Gastroesophageal sphincter (tissue), 3 donors: ENCODE measurements around the gene GPLD1.
A peak's percentile ranks its signal among the peaks of the same experiment; 100 is the strongest.

Source experiments
- EP300 ChIP-seq: sonication (generic); formaldehyde crosslinking; IDR thresholded peaks from one replicate; pipeline ENCODE4 v1.6.1; 2017; ENCODE audit warnings: antibody characterized with exemption, mild to moderate bottlenecking
- POLR2A ChIP-seq, 2 donors: fragments of 450-650 bp; IDR thresholded peaks; one replicate each; pipeline ENCODE4 v1.6.1; 2017; ENCODE audit warnings: antibody characterized with exemption in 2 of 2, mild to moderate bottlenecking in 2 of 2, moderate library complexity in 1 of 2
- TF ChIP-seq, protein P1 (sequence below), 4 experiments: fragments of 200-600 bp in 2 of 4; fragments of 450-650 bp in 2 of 4; sonication (generic) in 1 of 4; IDR thresholded peaks; one replicate each; pipeline ENCODE4 v1.5.1; 2017 to 2019; ENCODE audit warnings: antibody characterized with exemption in 4 of 4, mild to moderate bottlenecking in 2 of 4, moderate library complexity in 2 of 4

DNA sequence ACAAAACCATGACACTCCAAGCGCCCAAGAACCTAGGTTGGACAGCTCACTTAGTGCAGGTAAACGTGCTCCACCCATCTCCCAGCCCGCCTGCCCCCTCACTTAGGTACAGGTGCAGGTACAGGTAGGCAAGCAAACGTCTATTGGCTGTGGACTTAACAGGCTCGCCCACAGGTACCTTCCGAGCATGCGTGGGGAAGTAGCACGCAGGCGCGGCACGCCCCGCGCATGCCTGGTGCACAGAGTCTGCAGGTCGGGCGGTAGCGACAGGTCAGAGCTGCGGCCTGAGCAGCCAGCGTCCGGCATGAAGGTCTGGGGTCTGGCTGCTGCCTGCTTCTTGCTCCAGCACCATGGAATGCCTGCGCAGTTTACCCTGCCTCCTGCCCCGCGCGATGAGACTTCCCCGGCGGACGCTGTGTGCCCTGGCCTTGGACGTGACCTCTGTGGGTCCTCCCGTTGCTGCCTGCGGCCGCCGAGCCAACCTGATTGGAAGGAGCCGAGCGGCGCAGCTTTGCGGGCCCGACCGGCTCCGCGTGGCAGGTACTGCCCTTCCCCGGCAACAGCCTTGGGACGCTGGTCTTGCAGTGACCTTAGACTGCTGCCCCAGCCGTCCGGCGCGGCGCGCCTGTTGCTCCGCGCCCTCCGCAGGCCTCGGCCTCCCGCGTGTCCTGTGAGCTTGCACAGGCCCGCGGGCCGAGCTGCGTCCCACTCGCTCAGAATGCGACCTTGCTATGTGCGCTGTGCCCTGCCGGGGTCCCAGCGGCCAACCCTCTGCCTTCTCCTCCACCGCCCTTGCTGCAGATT is 86.5 kb downstream of the GPLD1 start, which contains the start of gene MRS2:
- TF ChIP-seq POLR2A (IDR thresholded peaks at IDR 0.05): peak; percentile 31 to 45
- TF ChIP-seq, protein P1, sequence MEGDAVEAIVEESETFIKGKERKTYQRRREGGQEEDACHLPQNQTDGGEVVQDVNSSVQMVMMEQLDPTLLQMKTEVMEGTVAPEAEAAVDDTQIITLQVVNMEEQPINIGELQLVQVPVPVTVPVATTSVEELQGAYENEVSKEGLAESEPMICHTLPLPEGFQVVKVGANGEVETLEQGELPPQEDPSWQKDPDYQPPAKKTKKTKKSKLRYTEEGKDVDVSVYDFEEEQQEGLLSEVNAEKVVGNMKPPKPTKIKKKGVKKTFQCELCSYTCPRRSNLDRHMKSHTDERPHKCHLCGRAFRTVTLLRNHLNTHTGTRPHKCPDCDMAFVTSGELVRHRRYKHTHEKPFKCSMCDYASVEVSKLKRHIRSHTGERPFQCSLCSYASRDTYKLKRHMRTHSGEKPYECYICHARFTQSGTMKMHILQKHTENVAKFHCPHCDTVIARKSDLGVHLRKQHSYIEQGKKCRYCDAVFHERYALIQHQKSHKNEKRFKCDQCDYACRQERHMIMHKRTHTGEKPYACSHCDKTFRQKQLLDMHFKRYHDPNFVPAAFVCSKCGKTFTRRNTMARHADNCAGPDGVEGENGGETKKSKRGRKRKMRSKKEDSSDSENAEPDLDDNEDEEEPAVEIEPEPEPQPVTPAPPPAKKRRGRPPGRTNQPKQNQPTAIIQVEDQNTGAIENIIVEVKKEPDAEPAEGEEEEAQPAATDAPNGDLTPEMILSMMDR (IDR thresholded peaks at IDR 0.05): no peak
- TF ChIP-seq EP300: no peak
